GM19023 (cell line): ENCODE measurements around the gene B3GNT4.
"Not testable (repeated sequence)": the region's sequence is repeated elsewhere in the genome, so short reads cannot be mapped to it uniquely, and the experiment has no call there.

Experiments
- ATAC-seq: cut with Tn5 transposase; IDR thresholded peaks from one replicate; pipeline ENCODE4 v1.9.1; 2021; ENCODE audit warnings: mild to moderate bottlenecking, moderate library complexity; ENCODE audit not compliant: unreplicated experiment

Gene B3GNT4

GRCh38 chr12:122203301-122204166, at the start of gene B3GNT4:
Gene B3GNT4, plus strand, starts transcription at chr12:122203709. Its CDS starts 910 bp downstream, at chr12:122204619.
- ATAC-seq: no peak

- no peak for ATAC-seq
Measured at GRCh38 chr12:122155705-122156104, 47.8 kb upstream of the B3GNT4 start.

GRCh38 chr12:122158700-122159285, 44.7 kb upstream of the B3GNT4 start:
- ATAC-seq: no peak

GRCh38 chr12:122159882-122160281, 43.6 kb upstream of the B3GNT4 start:
- ATAC-seq: no peak

- no peak for ATAC-seq
Measured at GRCh38 chr12:122160761-122161160, 42.7 kb upstream of the B3GNT4 start.

GRCh38 chr12:122161682-122162081, 41.8 kb upstream of the B3GNT4 start:
- ATAC-seq: no peak

GRCh38 chr12:122162976-122163375, 40.5 kb upstream of the B3GNT4 start:
- no peak for ATAC-seq

GRCh38 chr12:122166422-122167349, 36.8 kb upstream of the B3GNT4 start:
- ATAC-seq: peak; percentile 71

GRCh38 chr12:122167356-122167925, 36.1 kb upstream of the B3GNT4 start:
- no peak for ATAC-seq

- no peak for ATAC-seq
Measured at GRCh38 chr12:122168492-122168891, 35.0 kb upstream of the B3GNT4 start.

GRCh38 chr12:122171399-122171798, 32.1 kb upstream of the B3GNT4 start:
- no peak for ATAC-seq

- ATAC-seq: no peak
Measured at GRCh38 chr12:122172262-122172939, 31.1 kb upstream of the B3GNT4 start.

GRCh38 chr12:122174155-122174845, 29.2 kb upstream of the B3GNT4 start, which contains the start of gene IL31:
Gene IL31, minus strand, starts transcription at chr12:122174221. Its CDS starts 49 bp downstream, at chr12:122174172.
- no peak for ATAC-seq

GRCh38 chr12:122176473-122176872, 27.0 kb upstream of the B3GNT4 start:
- not testable (repeated sequence) for ATAC-seq

- ATAC-seq: no peak
Measured at GRCh38 chr12:122182887-122183587, 20.5 kb upstream of the B3GNT4 start, which contains the start of gene LRRC43. Gene LRRC43, plus strand, starts transcription at chr12:122183123. Its CDS starts 22 bp downstream, at chr12:122183145.

GRCh38 chr12:122183588-122183940, 19.9 kb upstream of the B3GNT4 start:
- ATAC-seq: no peak

- no peak for ATAC-seq
Measured at GRCh38 chr12:122184517-122184916, 19.0 kb upstream of the B3GNT4 start.

- no peak for ATAC-seq
Measured at GRCh38 chr12:122185079-122185478, 18.4 kb upstream of the B3GNT4 start.

GRCh38 chr12:122185494-122186082, 17.9 kb upstream of the B3GNT4 start:
- ATAC-seq: no peak
